Gastrocnemius medialis (tissue), 4 donors: ENCODE data around the gene PRELID3B. TPM values are rescaled to one million over a fixed set of nuclear protein-coding genes. Genes with fewer than 3 reads are reported as not detected.
A peak's percentile ranks its signal among the peaks of the same experiment; 100 is the strongest.

Source experiments
- ATAC-seq, 2 donors: fragments of 150-250 bp; one replicate each; pipeline ENCODE4 v1.9.1; 2016
- DNase-seq, 2 donors: peaks; one replicate each; pipeline ENCODE4 v3.0.0-alpha.2; 2019
- H3K27ac ChIP-seq, 4 donors: fragments of 200-600 bp; sonication (generic); 1 replicate in 1 of 4; 2 replicates in 3 of 4; pipeline ENCODE4 v1.5.1; 2016 to 2018; ENCODE audit warnings: mild to moderate bottlenecking in 2 of 4, moderate library complexity in 1 of 4
- H3K27me3 ChIP-seq, 3 donors: fragments of 200-600 bp; sonication (generic) in 2 of 3; 1 replicate in 1 of 3; 2 replicates in 2 of 3; pipeline versions ENCODE4 v1.5.1 to v1.6.0; 2016 to 2019; ENCODE audit warnings: mild to moderate bottlenecking in 1 of 3, moderate library complexity in 1 of 3
- H3K36me3 ChIP-seq, 2 donors: fragments of 200-600 bp; sonication (generic) in 1 of 2; one replicate each; pipeline ENCODE4 v1.5.1; 2017 to 2018
- H3K4me1 ChIP-seq, 2 donors: fragments of 200-600 bp; sonication (generic) in 1 of 2; one replicate each; pipeline ENCODE4 v1.5.1; 2016 to 2017; ENCODE audit warnings: mild to moderate bottlenecking in 2 of 2
- H3K4me3 ChIP-seq, 4 donors: fragments of 200-600 bp; sonication (generic) in 3 of 4; 1 replicate in 1 of 4; 2 replicates in 3 of 4; pipeline ENCODE4 v1.5.1; 2016 to 2019; ENCODE audit warnings: mild to moderate bottlenecking in 2 of 4
- H3K9me3 ChIP-seq, 3 donors: fragments of 200-600 bp; sonication (generic) in 2 of 3; 1 replicate in 1 of 3; 2 replicates in 2 of 3; pipeline ENCODE4 v1.5.1; 2016 to 2019
- POLR2A ChIP-seq, 2 donors: fragments of 450-650 bp; IDR thresholded peaks; one replicate each; pipeline ENCODE4 v1.6.1; 2017; ENCODE audit warnings: antibody characterized with exemption in 2 of 2, mild to moderate bottlenecking in 2 of 2, moderate library complexity in 2 of 2
- in situ Hi-C, 4 donors: fragments of 200-750 bp; cut with MboI; loops; one replicate each; pipeline versions ENCODE4 v1.15.0 to v1.8.0; 2017; ENCODE audit warnings: low sequenced_read_pairs in 4 of 4
- intact Hi-C: fragments of 100-400 bp; cut with DNase I; formaldehyde crosslinking; loops from one replicate; pipeline ENCODE4 v1.15.1; 2023; ENCODE audit warnings: low total_unique reads
- total RNA-seq, 4 donors: library from RNA; depleted of rRNA; stranded (reverse); fragments of >200 nt; gene quantifications; one replicate each; pipeline versions ENCODE4 v1.1.0 to v1.2.3, GENCODE V29; 2016
- TF ChIP-seq, protein P1 (sequence below), 5 experiments: fragments of 450-650 bp in 3 of 5; fragments of 200-600 bp in 2 of 5; sonication (generic) in 2 of 5; IDR thresholded peaks in 4 of 5; conservative IDR thresholded peaks in 1 of 5; 1 replicate in 4 of 5; 2 replicates in 1 of 5; pipeline ENCODE4 v1.5.1; 2016 to 2019; ENCODE audit warnings: antibody characterized with exemption in 5 of 5, mild to moderate bottlenecking in 3 of 5, moderate library complexity in 3 of 5

The PRELID3B gene
- total RNA-seq, 4 donors from 2014 or later, result 31.6 to 41.3 (median 35.1) TPM

- intact Hi-C loops (no loop called here), in situ Hi-C loops (loop anchor here in 1 of 4 donors (25.0 kb wide), 1 partner anchor 106 kb away; no protein-coding TSS in a partner anchor)
- Histone ChIP-seq H3K27me3 (no peaks in the 10 kb centered on the region), H3K9me3 (no peaks in the 10 kb centered on the region), H3K36me3 (peaks cover 2 to 97% of the 10 kb centered on the region in 2 donors), H3K27ac (no peak overlapping the region), H3K4me1 (peaks cover 0 to 12% of the 10 kb centered on the region in 2 donors), H3K4me3 (no peak overlapping the region)
- TF ChIP-seq POLR2A (IDR thresholded peaks at IDR 0.05), result no peak
- TF ChIP-seq, protein P1, sequence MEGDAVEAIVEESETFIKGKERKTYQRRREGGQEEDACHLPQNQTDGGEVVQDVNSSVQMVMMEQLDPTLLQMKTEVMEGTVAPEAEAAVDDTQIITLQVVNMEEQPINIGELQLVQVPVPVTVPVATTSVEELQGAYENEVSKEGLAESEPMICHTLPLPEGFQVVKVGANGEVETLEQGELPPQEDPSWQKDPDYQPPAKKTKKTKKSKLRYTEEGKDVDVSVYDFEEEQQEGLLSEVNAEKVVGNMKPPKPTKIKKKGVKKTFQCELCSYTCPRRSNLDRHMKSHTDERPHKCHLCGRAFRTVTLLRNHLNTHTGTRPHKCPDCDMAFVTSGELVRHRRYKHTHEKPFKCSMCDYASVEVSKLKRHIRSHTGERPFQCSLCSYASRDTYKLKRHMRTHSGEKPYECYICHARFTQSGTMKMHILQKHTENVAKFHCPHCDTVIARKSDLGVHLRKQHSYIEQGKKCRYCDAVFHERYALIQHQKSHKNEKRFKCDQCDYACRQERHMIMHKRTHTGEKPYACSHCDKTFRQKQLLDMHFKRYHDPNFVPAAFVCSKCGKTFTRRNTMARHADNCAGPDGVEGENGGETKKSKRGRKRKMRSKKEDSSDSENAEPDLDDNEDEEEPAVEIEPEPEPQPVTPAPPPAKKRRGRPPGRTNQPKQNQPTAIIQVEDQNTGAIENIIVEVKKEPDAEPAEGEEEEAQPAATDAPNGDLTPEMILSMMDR (IDR thresholded peaks at IDR 0.05 in 4 of 5, conservative IDR thresholded peaks at IDR 0.05 in 1 of 5), result no peak
- peak in 1 of 2 donors; percentile 8 for DNase-seq
- no peak for ATAC-seq
These were observed 49.0 kb downstream of the PRELID3B start for GRCh38 chr20:58993332-58994248.

DNA sequence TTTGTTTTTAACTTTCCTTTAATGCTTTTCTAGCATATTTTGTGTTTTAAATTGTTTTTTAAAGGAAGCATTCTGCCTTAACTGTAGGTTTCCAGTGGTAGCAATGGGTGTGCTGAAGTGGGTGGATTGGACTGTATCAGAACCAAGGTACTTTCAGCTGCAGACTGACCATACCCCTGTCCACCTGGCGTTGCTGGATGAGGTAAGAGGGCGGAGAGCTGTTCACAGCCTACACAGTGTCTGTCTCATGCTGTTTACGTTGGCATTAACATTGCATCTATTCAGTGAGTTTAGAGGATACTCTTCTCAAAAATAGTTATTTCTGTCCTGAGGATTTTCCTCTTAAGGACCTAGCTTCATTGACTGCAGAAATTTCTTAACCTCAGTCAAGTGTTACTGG lies 49.7 kb downstream of the PRELID3B start:
- no peak overlapping the region for H3K4me3 ChIP-seq
- DNase-seq, result no peak
- no peak for ATAC-seq
- in situ Hi-C loops (loop anchor here in 1 of 4 donors (25.0 kb wide), 1 partner anchor 106 kb away; no protein-coding TSS in a partner anchor), intact Hi-C loops (no loop called here)
- peaks cover 2 to 100% of the 10 kb centered on the region in 2 donors for H3K36me3 ChIP-seq
- H3K4me1 ChIP-seq, result peaks cover 0 to 12% of the 10 kb centered on the region in 2 donors
- no peak overlapping the region for H3K27ac ChIP-seq
- H3K9me3 ChIP-seq, result no peaks in the 10 kb centered on the region
- no peaks in the 10 kb centered on the region for H3K27me3 ChIP-seq
- TF ChIP-seq POLR2A (IDR thresholded peaks at IDR 0.05), result no peak
- TF ChIP-seq, protein P1 (IDR thresholded peaks at IDR 0.05 in 4 of 5, conservative IDR thresholded peaks at IDR 0.05 in 1 of 5), result no peak

- H3K9me3 ChIP-seq, result no peaks in the 10 kb centered on the region
- peak overlapping the region in 1 of 4 donors; percentile 38 for H3K27ac ChIP-seq
- H3K27me3 ChIP-seq, result no peaks in the 10 kb centered on the region
- peaks cover 0 to 12% of the 10 kb centered on the region in 2 donors for H3K4me1 ChIP-seq
- H3K36me3 ChIP-seq, result peaks cover 2 to 100% of the 10 kb centered on the region in 2 donors
- in situ Hi-C loops, result loop anchor here in 1 of 4 donors (25.0 kb wide), 1 partner anchor 104 kb away; no protein-coding TSS in a partner anchor
- ATAC-seq (no peak), DNase-seq (no peak)
- no peak for TF ChIP-seq POLR2A (IDR thresholded peaks at IDR 0.05)
- TF ChIP-seq, protein P1 (IDR thresholded peaks at IDR 0.05 in 4 of 5, conservative IDR thresholded peaks at IDR 0.05 in 1 of 5), result no peak
- intact Hi-C loops, result no loop called here
- no peak overlapping the region for H3K4me3 ChIP-seq
These were observed 50.9 kb downstream of the PRELID3B start for GRCh38 chr20:58991715-58992114.

DNA sequence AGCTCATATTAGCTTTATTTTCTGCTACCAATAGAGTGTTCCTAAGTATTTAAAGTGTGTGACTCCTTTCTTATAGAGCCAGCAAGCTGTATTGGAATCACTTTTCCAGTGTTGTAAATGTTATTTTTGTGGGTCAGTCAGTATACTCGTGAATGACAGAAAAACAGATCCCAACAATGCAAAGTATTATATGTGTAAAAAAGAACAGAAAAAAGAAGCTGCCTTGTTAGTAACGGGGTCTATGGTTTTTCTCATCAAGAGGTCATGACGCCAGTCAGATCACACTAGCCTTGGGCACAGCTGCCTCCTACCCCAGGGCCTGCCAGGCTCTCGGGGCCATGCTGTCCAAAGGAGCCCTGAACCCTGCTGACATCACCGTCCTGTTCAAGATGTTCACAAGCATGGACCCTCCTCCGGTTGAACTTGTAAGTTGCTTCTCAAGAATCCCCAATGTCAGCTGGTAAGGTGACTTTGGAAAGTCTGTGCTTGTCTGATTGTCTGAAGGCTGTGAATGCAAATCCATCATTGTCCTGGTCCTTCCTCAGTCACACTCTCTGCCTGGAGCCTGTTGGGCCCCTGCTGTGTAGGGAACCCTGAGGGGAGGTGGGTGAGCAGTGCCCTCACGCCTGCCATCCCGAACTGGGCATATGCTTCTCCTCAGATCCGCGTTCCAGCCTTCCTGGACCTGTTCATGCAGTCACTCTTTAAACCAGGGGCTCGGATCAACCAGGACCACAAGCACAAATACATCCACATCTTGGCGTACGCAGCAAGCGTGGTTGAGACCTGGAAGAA lies 51.7 kb downstream of the PRELID3B start:
- in situ Hi-C loops, result loop anchor here in 1 of 4 donors (25.0 kb wide), 1 partner anchor 104 kb away; no protein-coding TSS in a partner anchor
- Histone ChIP-seq H3K27ac (no peak overlapping the region), H3K9me3 (no peaks in the 10 kb centered on the region), H3K36me3 (peaks cover 0 to 98% of the 10 kb centered on the region in 2 donors), H3K27me3 (no peaks in the 10 kb centered on the region), H3K4me1 (peaks cover 0 to 12% of the 10 kb centered on the region in 2 donors), H3K4me3 (no peak overlapping the region)
- ATAC-seq (no peak), DNase-seq (no peak)
- intact Hi-C loops, result no loop called here
- TF ChIP-seq, protein P1 (IDR thresholded peaks at IDR 0.05 in 4 of 5, conservative IDR thresholded peaks at IDR 0.05 in 1 of 5), result no peak
- TF ChIP-seq POLR2A (IDR thresholded peaks at IDR 0.05), result no peak
